GM23248 (cell line): Measurements from ENCODE around the gene CCDC91. TPM values are rescaled to one million over a fixed set of nuclear protein-coding genes. Genes with fewer than 3 reads are reported as not detected.

Source experiments
- DNase-seq: peaks from one replicate; pipeline ENCODE4 v3.0.0-alpha.2; 2015
- H2AFZ ChIP-seq: fragments of 200-600 bp; sonication (generic); 2 replicates; pipeline ENCODE4 v1.6.1; 2016; ENCODE audit warnings: antibody characterized with exemption
- H3F3A ChIP-seq: fragments of 200-600 bp; sonication (generic); 2 replicates; pipeline ENCODE4 v1.6.1; 2016; ENCODE audit warnings: mild to moderate bottlenecking, antibody characterized with exemption, mixed run types; ENCODE audit not compliant: insufficient read depth
- H3K27ac ChIP-seq: fragments of 200-600 bp; sonication (generic); 2 replicates; pipeline ENCODE4 v1.5.1; 2016; ENCODE audit warnings: mild to moderate bottlenecking
- H3K27me3 ChIP-seq: fragments of 200-600 bp; sonication (generic); replicated peaks from 2 replicates; pipeline ENCODE4 v1.6.1; 2016; ENCODE audit warnings: mild to moderate bottlenecking; ENCODE audit not compliant: insufficient read depth
- H3K36me3 ChIP-seq: fragments of 200-600 bp; sonication (generic); 2 replicates; pipeline ENCODE4 v1.6.1; 2016; ENCODE audit warnings: low read depth, mild to moderate bottlenecking
- H3K4me1 ChIP-seq: fragments of 200-600 bp; sonication (generic); 2 replicates; pipeline ENCODE4 v1.6.1; 2016; ENCODE audit warnings: mild to moderate bottlenecking; ENCODE audit not compliant: insufficient read depth
- H3K4me2 ChIP-seq: fragments of 200-600 bp; sonication (generic); one replicate; pipeline ENCODE4 v1.6.1; 2016; ENCODE audit warnings: mild to moderate bottlenecking; ENCODE audit not compliant: unreplicated experiment
- H3K4me3 ChIP-seq: fragments of 200-600 bp; sonication (generic); 2 replicates; pipeline ENCODE4 v1.5.1; 2016; ENCODE audit warnings: mild to moderate bottlenecking
- H3K79me2 ChIP-seq: fragments of 200-600 bp; sonication (generic); 2 replicates; pipeline ENCODE4 v1.6.1; 2016; ENCODE audit warnings: mild to moderate bottlenecking; ENCODE audit not compliant: insufficient read depth
- H3K9ac ChIP-seq: fragments of 200-600 bp; sonication (generic); 2 replicates; pipeline ENCODE4 v1.6.1; 2016; ENCODE audit warnings: mild to moderate bottlenecking
- H3K9me2 ChIP-seq: fragments of 200-600 bp; sonication (generic); 2 replicates; pipeline ENCODE4 v1.6.1; 2016; ENCODE audit warnings: mixed run types, mild to moderate bottlenecking, moderate library complexity; ENCODE audit not compliant: insufficient read depth
- H3K9me3 ChIP-seq: fragments of 200-600 bp; sonication (generic); one replicate; pipeline ENCODE4 v1.6.1; 2017; ENCODE audit warnings: low read depth
- H4K20me1 ChIP-seq: fragments of 200-600 bp; sonication (generic); 2 replicates; pipeline ENCODE4 v1.6.0; 2016; ENCODE audit not compliant: insufficient read depth
- EZH2 ChIP-seq: fragments of 200-600 bp; sonication (generic); IDR thresholded peaks from 2 replicates; pipeline ENCODE4 v1.6.1; 2018; ENCODE audit warnings: antibody characterized with exemption, mild to moderate bottlenecking; ENCODE audit not compliant: insufficient read depth, poor library complexity, severe bottlenecking
- EZH2phosphoT487 ChIP-seq: fragments of 200-600 bp; sonication (generic); IDR thresholded peaks from 2 replicates; pipeline ENCODE4 v1.6.1; 2018; ENCODE audit warnings: antibody characterized with exemption, moderate library complexity, mild to moderate bottlenecking, low read depth; ENCODE audit not compliant: insufficient read depth
- WGBS, 2 experiments: methylation state at CpG; one replicate each; pipeline ENCODE4 v1.1.6; 2015 to 2017; ENCODE audit warnings: low lambda C conversion rate in 2 of 2, low coverage in 1 of 2; ENCODE audit errors: missing lambda C conversion rate in 2 of 2; 5-methylcytosine and 5-hydroxymethylcytosine counted together
- in situ Hi-C: fragments of 300-500 bp; cut with MboI; formaldehyde crosslinking; loops from 2 replicates; pipeline ENCODE4 v1.15.0; 2020
- polyA plus RNA-seq: library from polyadenylated mRNA; unstranded; fragments of >200 nt; fragmentation: Nextera tagmentation; extraction: Ambion mirVana; gene quantifications from 2 replicates; pipeline ENCODE4 v1.2.1, GENCODE V29; 2016
- small RNA-seq: library from RNA; depleted of rRNA; stranded (forward); fragments of <200 nt; gene quantifications from one replicate; pipeline ENCODE3, GENCODE V24; 2014; ENCODE audit warnings: low read depth, low replicate concordance
- total RNA-seq: library from RNA; depleted of rRNA; stranded (reverse); fragments of >200 nt; shearing (Covaris generic); gene quantifications from 2 replicates; pipeline ENCODE4 v1.2.3, GENCODE V29; 2014; rRNA removed

Gene CCDC91
- total and polyA plus RNA-seq, 2 experiments from 2014 or later = 17.2 to 31.5 TPM

DNA sequence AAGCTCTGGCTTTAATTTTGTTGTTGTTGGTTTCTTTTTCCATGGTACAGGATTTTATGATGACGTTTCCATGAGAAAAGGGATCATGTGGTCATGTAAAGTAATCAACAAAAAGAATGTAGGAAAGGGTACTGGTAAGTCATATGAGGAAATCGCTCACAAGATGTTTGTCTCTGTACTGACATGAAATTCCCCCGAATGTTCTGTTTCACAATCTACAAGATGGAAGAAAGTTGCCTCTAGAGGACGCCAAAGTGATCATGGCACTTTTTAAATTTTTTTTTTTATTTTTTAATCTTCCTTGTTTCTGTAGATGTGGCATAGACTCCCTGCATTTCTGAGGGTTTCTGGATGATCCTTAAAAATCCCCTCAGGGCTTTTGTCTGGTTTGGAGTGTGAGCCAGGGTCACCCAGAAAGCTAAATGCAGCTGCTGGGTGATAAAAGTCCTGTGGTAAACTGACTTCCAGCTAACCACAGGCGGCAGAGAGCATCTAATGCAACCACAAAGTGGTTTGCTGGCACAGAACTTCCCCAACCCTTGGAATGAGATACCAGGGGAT is 393.5 kb downstream of the CCDC91 start:
- no peaks in the 10 kb centered on the region for H3K27me3 ChIP-seq
- WGBS, 2 experiments = 65 to 68% methylated on average over 5 of the region's 5 CpGs
- in situ Hi-C loops = no loop called here

DNA sequence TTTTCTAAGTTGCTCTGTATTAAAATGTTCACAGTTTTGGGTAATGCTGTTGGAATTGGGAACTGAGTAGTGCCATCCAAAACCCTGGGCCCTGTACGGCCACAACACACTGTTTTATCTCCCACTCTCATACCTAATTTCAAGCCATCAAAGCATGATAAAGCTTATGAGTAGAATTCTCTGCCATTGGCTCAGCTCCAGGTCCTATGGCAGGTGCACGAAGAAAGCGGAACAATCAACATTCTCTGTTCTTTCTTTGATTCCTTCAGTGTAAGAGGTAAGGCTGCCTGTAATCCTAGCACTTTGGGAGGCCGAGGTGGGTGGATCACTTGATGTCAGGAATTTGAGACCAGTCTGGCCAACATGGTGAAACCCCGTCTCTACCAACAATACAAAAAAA is 394.9 kb downstream of the CCDC91 start:
- Histone ChIP-seq H3K79me2 (no peaks in the 10 kb centered on the region), H3K36me3 (no peaks in the 10 kb centered on the region), H3K4me2 (no peak overlapping the region), H3K27me3 (no peaks in the 10 kb centered on the region), H4K20me1 (no peaks in the 10 kb centered on the region), H3K4me1 (no peaks in the 10 kb centered on the region), H3K4me3 (no peak overlapping the region), H3K9me2 (no peaks in the 10 kb centered on the region), H3K9ac (no peak overlapping the region), H3K27ac (no peak overlapping the region), H3F3A (no peaks in the 10 kb centered on the region), H3K9me3 (no peaks in the 10 kb centered on the region), H2AFZ (no peak overlapping the region)
- in situ Hi-C loops = no loop called here
- TF ChIP-seq EZH2 = no peak
- 90 to 94% methylated on average over 5 of the region's 5 CpGs for WGBS, 2 experiments
- no peak for DNase-seq

More for the DNA sequence above, 393.5 kb downstream of the CCDC91 start:
- peak; percentile 15 for DNase-seq
- TF ChIP-seq EZH2phosphoT487 = no peak
- no peak for TF ChIP-seq EZH2
- no peak overlapping the region for H2AFZ ChIP-seq
- H3K4me2 ChIP-seq = no peak overlapping the region
- H4K20me1 ChIP-seq = no peaks in the 10 kb centered on the region
- H3K9me3 ChIP-seq = no peaks in the 10 kb centered on the region
- no peak overlapping the region for H3K4me3 ChIP-seq
- H3K27ac ChIP-seq = no peak overlapping the region
- H3K79me2 ChIP-seq = no peaks in the 10 kb centered on the region
- H3K9me2 ChIP-seq = no peaks in the 10 kb centered on the region
- no peak overlapping the region for H3K9ac ChIP-seq
- H3K36me3 ChIP-seq = no peaks in the 10 kb centered on the region
- peaks cover 9% of the 10 kb centered on the region for H3F3A ChIP-seq
- H3K4me1 ChIP-seq = peaks cover 8% of the 10 kb centered on the region; the same call in 1 of the 2 replicates

DNA sequence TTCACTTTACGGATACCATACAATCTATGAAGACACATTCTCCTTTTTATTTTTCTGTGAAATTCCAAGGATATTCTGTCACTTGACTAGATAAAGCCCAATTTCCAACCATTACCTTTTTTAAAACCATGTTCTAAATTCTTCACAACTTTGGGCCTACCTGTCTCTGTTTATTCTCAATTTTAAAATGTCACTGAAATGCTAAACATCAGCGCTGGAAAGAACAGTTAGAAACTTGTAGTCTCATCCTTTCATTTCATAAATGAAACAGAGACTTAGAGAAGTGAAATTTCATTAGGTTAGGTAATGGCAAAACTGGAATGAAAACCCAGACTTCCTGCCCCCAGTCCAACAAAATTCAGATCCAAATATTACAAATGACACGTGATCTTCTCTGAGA is 396.2 kb downstream of the CCDC91 start:
- no peak for TF ChIP-seq EZH2
- TF ChIP-seq EZH2phosphoT487 = no peak
- H3K27ac ChIP-seq = no peak overlapping the region
- no peaks in the 10 kb centered on the region for H3K27me3 ChIP-seq
- H3K4me1 ChIP-seq = no peaks in the 10 kb centered on the region
- no peaks in the 10 kb centered on the region for H3K79me2 ChIP-seq
- no peak for DNase-seq
- WGBS, 2 experiments = 65 to 67% methylated on average over 3 of the region's 3 CpGs
- no peaks in the 10 kb centered on the region for H3K9me3 ChIP-seq
- in situ Hi-C loops = no loop called here
- no peaks in the 10 kb centered on the region for H3F3A ChIP-seq
- no peaks in the 10 kb centered on the region for H3K9me2 ChIP-seq
- no peaks in the 10 kb centered on the region for H4K20me1 ChIP-seq
- no peak overlapping the region for H3K4me2 ChIP-seq
- no peak overlapping the region for H3K4me3 ChIP-seq
- H3K36me3 ChIP-seq = no peaks in the 10 kb centered on the region
- H2AFZ ChIP-seq = no peak overlapping the region
- H3K9ac ChIP-seq = no peak overlapping the region

- peaks cover 9% of the 10 kb centered on the region for H3K9me3 ChIP-seq
- no peaks in the 10 kb centered on the region for H3K27me3 ChIP-seq
- no peak for DNase-seq
- no peak overlapping the region for H3K4me2 ChIP-seq
- H3K9ac ChIP-seq = no peak overlapping the region
- H3K4me3 ChIP-seq = no peak overlapping the region
- no peaks in the 10 kb centered on the region for H3K4me1 ChIP-seq
- TF ChIP-seq EZH2 (no peak), EZH2phosphoT487 (no peak)
- no peaks in the 10 kb centered on the region for H3K79me2 ChIP-seq
- no peak overlapping the region for H3K27ac ChIP-seq
- H4K20me1 ChIP-seq = no peaks in the 10 kb centered on the region
- H2AFZ ChIP-seq = no peak overlapping the region
- H3K9me2 ChIP-seq = no peaks in the 10 kb centered on the region
- no peaks in the 10 kb centered on the region for H3K36me3 ChIP-seq
- in situ Hi-C loops = no loop called here
- 68 to 79% methylated on average over 1 of the region's 1 CpG for WGBS, 2 experiments
- no peaks in the 10 kb centered on the region for H3F3A ChIP-seq
Measured at GRCh38 chr12:28591831-28592230, 401.6 kb downstream of the CCDC91 start.

Small RNA genes lying within 50 kb of the gene (small RNA-seq; reads per million reads assigned to genes)
- gene RNA5SP355 = 1.4 reads per million, percentile 54 among the genes with 10 or more reads in this experiment
- not detected for gene RNU4-54P

Other genes with a start within 250 kb of the CCDC91 start
- gene PTHLH, start 217.7 kb upstream of the CCDC91 start, total RNA-seq = 0.51 and 6.4 TPM in 2 replicates
- gene PTHLH, start 217.7 kb upstream of the CCDC91 start, polyA plus RNA-seq = 4.2 and 4.7 TPM in 2 replicates